Keratinocyte (primary cell): Measurements from ENCODE around the gene ITGB8. TPM values are rescaled to one million over a fixed set of nuclear protein-coding genes. Genes with fewer than 3 reads are reported as not detected.

Experiments
- DNase-seq: peaks from one replicate; pipeline ENCODE4 v3.0.0-alpha.2; 2011; ENCODE audit warnings: low read depth, missing footprints, low spot score
- FAIRE-seq: peaks from 2 replicates; lab custom pipeline; 2011; peaks lifted over from hg19 to GRCh38; lab: Jason Lieb, UNC
- H2AFZ ChIP-seq: 2 replicates; pipeline ENCODE4 v1.6.0; 2012; ENCODE audit warnings: low read length, control low read depth, inconsistent platforms; ENCODE audit not compliant: control insufficient read depth
- H3K27ac ChIP-seq: 2 replicates; pipeline ENCODE4 v1.5.1; 2011; ENCODE audit warnings: low read length; ENCODE audit not compliant: control insufficient read depth, insufficient read depth
- H3K27me3 ChIP-seq: 3 replicates; pipeline ENCODE4 v1.6.0; 2011; ENCODE audit warnings: low read length; ENCODE audit not compliant: control insufficient read depth, insufficient read depth; ENCODE audit errors: extremely low read depth
- H3K36me3 ChIP-seq, 2 experiments: 2 replicates in 1 of 2; 3 replicates in 1 of 2; pipeline ENCODE4 v1.5.1; 2011; ENCODE audit warnings: low read length in 2 of 2, mild to moderate bottlenecking in 1 of 2; ENCODE audit not compliant: control insufficient read depth in 2 of 2, insufficient read depth in 2 of 2; ENCODE audit errors: extremely low read depth in 1 of 2
- H3K4me1 ChIP-seq: 3 replicates; pipeline ENCODE4 v1.5.1; 2011; ENCODE audit warnings: low read length; ENCODE audit not compliant: control insufficient read depth, insufficient read depth; ENCODE audit errors: extremely low read depth
- H3K4me2 ChIP-seq: 3 replicates; pipeline ENCODE4 v1.6.0; 2011; ENCODE audit warnings: low read depth, low read length; ENCODE audit not compliant: control insufficient read depth, insufficient read depth; ENCODE audit errors: extremely low read depth
- H3K4me3 ChIP-seq, 3 experiments: fragments of 200-600 bp in 1 of 3; sonication (generic) in 1 of 3; 2 replicates in 2 of 3; 3 replicates in 1 of 3; pipeline ENCODE4 v1.5.1; 2011 to 2016; ENCODE audit warnings: low read length in 3 of 3, mild to moderate bottlenecking in 3 of 3, control low read depth in 2 of 3, inconsistent platforms in 1 of 3, low read depth in 1 of 3, mixed read lengths in 1 of 3, mixed run types in 1 of 3, moderate library complexity in 1 of 3; ENCODE audit not compliant: control insufficient read depth in 2 of 3, insufficient read depth in 2 of 3; ENCODE audit errors: extremely low read depth in 1 of 3
- H3K79me2 ChIP-seq: 2 replicates; pipeline ENCODE4 v1.6.0; 2012; ENCODE audit warnings: low read length; ENCODE audit not compliant: control insufficient read depth, insufficient read depth
- H3K9ac ChIP-seq: 3 replicates; pipeline ENCODE4 v1.6.0; 2011; ENCODE audit warnings: low read length; ENCODE audit not compliant: control insufficient read depth, insufficient read depth; ENCODE audit errors: extremely low read depth
- H3K9me1 ChIP-seq: 3 replicates; pipeline ENCODE4 v1.6.0; 2011; ENCODE audit warnings: low read length; ENCODE audit not compliant: control insufficient read depth, insufficient read depth; ENCODE audit errors: extremely low read depth
- H3K9me3 ChIP-seq: 2 replicates; pipeline ENCODE4 v1.5.1; 2012; ENCODE audit warnings: low read depth, low read length; ENCODE audit not compliant: control insufficient read depth
- H4K20me1 ChIP-seq: 3 replicates; pipeline ENCODE4 v1.6.0; 2011; ENCODE audit warnings: low read length; ENCODE audit not compliant: control insufficient read depth, insufficient read depth; ENCODE audit errors: extremely low read depth
- EZH2 ChIP-seq: IDR thresholded peaks from one replicate; pipeline ENCODE4 v1.6.1; 2012; ENCODE audit warnings: inconsistent platforms, mild to moderate bottlenecking, low read length, moderate library complexity
- dilution Hi-C: fragments of 300-500 bp; cut with MboI; formaldehyde crosslinking; loops from one replicate; pipeline ENCODE4 v1.7.0; 2020; ENCODE audit warnings: low sequenced_read_pairs; ENCODE audit not compliant: extremely low pct_ligation_motif_present
- polyA plus RNA-seq, 5 experiments: library from polyadenylated mRNA; depleted of rRNA in 3 of 5; stranded (reverse) in 3 of 5; stranded (forward) in 1 of 5; unstranded in 1 of 5; fragments of >200 nt; gene quantifications; 1 replicate in 1 of 5; 2 replicates in 3 of 5; 3 replicates in 1 of 5; pipeline versions ENCODE4 v1.2.1 to v1.2.3, GENCODE V29; 2011 to 2012; ENCODE audit warnings: missing spikeins in 2 of 5, low read depth in 1 of 5, low replicate concordance in 1 of 5
- TF ChIP-seq, protein P1 (sequence below), 3 experiments: IDR thresholded peaks in 1 of 3; conservative IDR thresholded peaks in 1 of 3; optimal IDR thresholded peaks in 1 of 3; 2 replicates in 2 of 3; 3 replicates in 1 of 3; pipeline versions ENCODE3 to v1.5.1; 2011; ENCODE audit warnings: low read length in 3 of 3, mild to moderate bottlenecking in 3 of 3, moderate library complexity in 2 of 3, control low read depth in 1 of 3, inconsistent platforms in 1 of 3; ENCODE audit not compliant: insufficient read depth in 2 of 3; ENCODE audit errors: extremely low read depth in 1 of 3

ITGB8 gene
- polyA plus RNA-seq, 1 donor (not counting 4 experiments of a cell fraction or from before 2014, with no cell fraction given), result 10.9 TPM

- H3K27ac ChIP-seq, result no peak overlapping the region
- FAIRE-seq (no peak), DNase-seq (no peak)
- no peak overlapping the region for H3K4me3 ChIP-seq
- TF ChIP-seq, protein P1, sequence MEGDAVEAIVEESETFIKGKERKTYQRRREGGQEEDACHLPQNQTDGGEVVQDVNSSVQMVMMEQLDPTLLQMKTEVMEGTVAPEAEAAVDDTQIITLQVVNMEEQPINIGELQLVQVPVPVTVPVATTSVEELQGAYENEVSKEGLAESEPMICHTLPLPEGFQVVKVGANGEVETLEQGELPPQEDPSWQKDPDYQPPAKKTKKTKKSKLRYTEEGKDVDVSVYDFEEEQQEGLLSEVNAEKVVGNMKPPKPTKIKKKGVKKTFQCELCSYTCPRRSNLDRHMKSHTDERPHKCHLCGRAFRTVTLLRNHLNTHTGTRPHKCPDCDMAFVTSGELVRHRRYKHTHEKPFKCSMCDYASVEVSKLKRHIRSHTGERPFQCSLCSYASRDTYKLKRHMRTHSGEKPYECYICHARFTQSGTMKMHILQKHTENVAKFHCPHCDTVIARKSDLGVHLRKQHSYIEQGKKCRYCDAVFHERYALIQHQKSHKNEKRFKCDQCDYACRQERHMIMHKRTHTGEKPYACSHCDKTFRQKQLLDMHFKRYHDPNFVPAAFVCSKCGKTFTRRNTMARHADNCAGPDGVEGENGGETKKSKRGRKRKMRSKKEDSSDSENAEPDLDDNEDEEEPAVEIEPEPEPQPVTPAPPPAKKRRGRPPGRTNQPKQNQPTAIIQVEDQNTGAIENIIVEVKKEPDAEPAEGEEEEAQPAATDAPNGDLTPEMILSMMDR (optimal IDR thresholded peaks at IDR 0.05 in 1 of 3, IDR thresholded peaks at IDR 0.05 in 1 of 3, conservative IDR thresholded peaks at IDR 0.05 in 1 of 3; ENCODE audit: extremely low read depth in 1 of 3, insufficient read depth in 2 of 3, low read length in 3 of 3), result no peak
- TF ChIP-seq EZH2, result no peak
- H2AFZ ChIP-seq, result no peak overlapping the region
- H3K79me2 ChIP-seq, result no peaks in the 10 kb centered on the region
- dilution Hi-C loops, result no loop called here
- H4K20me1 ChIP-seq, result no peaks in the 10 kb centered on the region
- no peaks in the 10 kb centered on the region for H3K4me1 ChIP-seq
- H3K9ac ChIP-seq, result no peak overlapping the region
- H3K9me1 ChIP-seq, result no peaks in the 10 kb centered on the region
- H3K4me2 ChIP-seq, result no peak overlapping the region
- H3K27me3 ChIP-seq, result no peaks in the 10 kb centered on the region
- H3K36me3 ChIP-seq, result no peaks in the 10 kb centered on the region
- no peaks in the 10 kb centered on the region for H3K9me3 ChIP-seq
These were observed 126.0 kb downstream of the ITGB8 start for GRCh38 chr7:20456701-20457100.

DNA sequence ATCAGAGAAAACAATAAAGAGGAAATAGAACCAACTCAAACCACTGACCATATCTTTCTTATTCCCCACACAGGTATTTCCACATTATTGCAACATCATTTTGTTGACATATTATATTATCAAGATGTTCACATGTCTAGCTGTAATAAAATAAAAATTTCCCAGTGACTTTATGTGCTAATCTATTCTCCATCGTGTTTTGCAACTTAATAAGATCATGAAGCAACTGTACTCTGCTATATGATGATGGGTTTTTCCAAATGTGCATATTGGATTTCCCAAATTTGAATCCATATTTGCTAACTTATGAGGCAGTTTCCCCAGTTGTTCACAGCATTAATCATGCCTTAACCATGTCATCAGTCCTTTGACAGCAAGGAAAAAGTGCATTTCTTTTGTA is 127.8 kb downstream of the ITGB8 start:
- Histone ChIP-seq H2AFZ (no peak overlapping the region), H3K4me1 (no peaks in the 10 kb centered on the region), H3K79me2 (no peaks in the 10 kb centered on the region), H3K9me3 (no peaks in the 10 kb centered on the region), H3K4me2 (no peak overlapping the region), H3K27me3 (no peaks in the 10 kb centered on the region), H3K27ac (no peak overlapping the region), H3K9me1 (no peaks in the 10 kb centered on the region), H3K36me3 (no peaks in the 10 kb centered on the region), H3K9ac (no peak overlapping the region), H3K4me3 (no peak overlapping the region), H4K20me1 (no peaks in the 10 kb centered on the region)
- dilution Hi-C loops, result no loop called here
- TF ChIP-seq, protein P1 (optimal IDR thresholded peaks at IDR 0.05 in 1 of 3, IDR thresholded peaks at IDR 0.05 in 1 of 3, conservative IDR thresholded peaks at IDR 0.05 in 1 of 3; ENCODE audit: extremely low read depth in 1 of 3, insufficient read depth in 2 of 3, low read length in 3 of 3), result no peak
- TF ChIP-seq EZH2, result no peak
- FAIRE-seq (no peak), DNase-seq (no peak)
